ENCODE data around the gene RASSF4. TPM values are rescaled to one million over a fixed set of nuclear protein-coding genes. Genes with fewer than 3 reads are reported as not detected.

RASSF4 gene
- total RNA-seq: under 1 TPM; 0.28 to 0.61 (median 0.33) TPM

GRCh38 chr10:44959247-44960087, at the start of gene RASSF4:
Gene RASSF4 (plus strand): TSS chr10:44959802. CDS start chr10:44970203, 10,401 bp downstream.
- H3K4me1 Mint-ChIP-seq (ENCODE audit: low read depth): peaks cover 24% of the 10 kb centered on the region

GRCh38 chr10:44909910-44910309, 49.7 kb upstream of the RASSF4 start:
- DNase-seq (no peak), ATAC-seq (no peak)
- Mint-ChIP-seq H3K9me3 (no peaks in the 10 kb centered on the region), H3K4me1 (ENCODE audit: low read depth) (peaks cover 13% of the 10 kb centered on the region), H3K4me3 (no peak overlapping the region), H3K27me3 (ENCODE audit: low read depth) (peaks cover 2% of the 10 kb centered on the region), H3K36me3 (ENCODE audit: insufficient read depth) (no peaks in the 10 kb centered on the region)

More at GRCh38 chr10:44959247-44960087, at the start of gene RASSF4:
- no peaks in the 10 kb centered on the region for H3K27me3 Mint-ChIP-seq (ENCODE audit: low read depth)
- ATAC-seq (peak; percentile 100), DNase-seq (peak; percentile 90)
- H3K36me3 Mint-ChIP-seq (ENCODE audit: insufficient read depth): peaks cover 9% of the 10 kb centered on the region
- peaks cover 3% of the 10 kb centered on the region for H3K9me3 Mint-ChIP-seq
- H3K4me3 Mint-ChIP-seq: peak within 1 kb of the TSS; percentile 83

- DNase-seq: no peak
- no peaks in the 10 kb centered on the region for H3K36me3 Mint-ChIP-seq (ENCODE audit: insufficient read depth)
- ATAC-seq: no peak
- H3K4me3 Mint-ChIP-seq: no peak overlapping the region
- H3K9me3 Mint-ChIP-seq: no peaks in the 10 kb centered on the region
- H3K27me3 Mint-ChIP-seq (ENCODE audit: low read depth): peaks cover 2% of the 10 kb centered on the region
- H3K4me1 Mint-ChIP-seq (ENCODE audit: low read depth): peaks cover 13% of the 10 kb centered on the region
These were observed 49.0 kb upstream of the RASSF4 start for GRCh38 chr10:44910602-44911001.

- H3K36me3 Mint-ChIP-seq (ENCODE audit: insufficient read depth): no peaks in the 10 kb centered on the region
- H3K27me3 Mint-ChIP-seq (ENCODE audit: low read depth): peaks cover 2% of the 10 kb centered on the region
- no peaks in the 10 kb centered on the region for H3K9me3 Mint-ChIP-seq
- DNase-seq (no peak), ATAC-seq (no peak)
- H3K4me3 Mint-ChIP-seq: no peak within 1 kb of the TSS
- H3K4me1 Mint-ChIP-seq (ENCODE audit: low read depth): peaks cover 13% of the 10 kb centered on the region
These were observed 48.5 kb upstream of the RASSF4 start, which contains the start of gene TMEM72 for GRCh38 chr10:44911081-44911540. Gene TMEM72 (plus strand): TSS chr10:44911337. CDS start chr10:44911513, 176 bp downstream.

- Mint-ChIP-seq H3K4me3 (no peak overlapping the region), H3K27me3 (ENCODE audit: low read depth) (peaks cover 2% of the 10 kb centered on the region)
These were observed 47.7 kb upstream of the RASSF4 start for GRCh38 chr10:44911951-44912350.

GRCh38 chr10:44913350-44914081, 46.1 kb upstream of the RASSF4 start:
- ATAC-seq (peak; percentile 55 to 58), DNase-seq (no peak)
- Mint-ChIP-seq H3K9me3 (no peaks in the 10 kb centered on the region), H3K36me3 (ENCODE audit: insufficient read depth) (no peaks in the 10 kb centered on the region), H3K27me3 (ENCODE audit: low read depth) (no peaks in the 10 kb centered on the region), H3K4me3 (no peak overlapping the region), H3K4me1 (ENCODE audit: low read depth) (peaks cover 13% of the 10 kb centered on the region)

More at GRCh38 chr10:44911951-44912350, 47.7 kb upstream of the RASSF4 start:
- Mint-ChIP-seq H3K36me3 (ENCODE audit: insufficient read depth) (no peaks in the 10 kb centered on the region), H3K4me1 (ENCODE audit: low read depth) (peaks cover 13% of the 10 kb centered on the region), H3K9me3 (no peaks in the 10 kb centered on the region)
- DNase-seq (no peak), ATAC-seq (no peak)

- no peaks in the 10 kb centered on the region for H3K9me3 Mint-ChIP-seq
- H3K36me3 Mint-ChIP-seq (ENCODE audit: insufficient read depth): no peaks in the 10 kb centered on the region
These were observed 44.7 kb upstream of the RASSF4 start for GRCh38 chr10:44914891-44915290.

GRCh38 chr10:44916429-44916828, 43.2 kb upstream of the RASSF4 start:
- peaks cover 13% of the 10 kb centered on the region for H3K4me1 Mint-ChIP-seq (ENCODE audit: low read depth)
- H3K36me3 Mint-ChIP-seq (ENCODE audit: insufficient read depth): no peaks in the 10 kb centered on the region
- no peak overlapping the region for H3K4me3 Mint-ChIP-seq
- H3K9me3 Mint-ChIP-seq: no peaks in the 10 kb centered on the region
- DNase-seq: no peak
- no peaks in the 10 kb centered on the region for H3K27me3 Mint-ChIP-seq (ENCODE audit: low read depth)
- ATAC-seq: no peak

More at GRCh38 chr10:44914891-44915290, 44.7 kb upstream of the RASSF4 start:
- H3K4me1 Mint-ChIP-seq (ENCODE audit: low read depth): peaks cover 13% of the 10 kb centered on the region
- H3K4me3 Mint-ChIP-seq: no peak overlapping the region
- DNase-seq (no peak), ATAC-seq (no peak)
- H3K27me3 Mint-ChIP-seq (ENCODE audit: low read depth): no peaks in the 10 kb centered on the region

GRCh38 chr10:44917848-44918247, 41.8 kb upstream of the RASSF4 start:
- Mint-ChIP-seq H3K9me3 (no peaks in the 10 kb centered on the region), H3K4me3 (no peak overlapping the region), H3K27me3 (ENCODE audit: low read depth) (no peaks in the 10 kb centered on the region), H3K36me3 (ENCODE audit: insufficient read depth) (no peaks in the 10 kb centered on the region), H3K4me1 (ENCODE audit: low read depth) (peaks cover 13% of the 10 kb centered on the region)
- no peak for ATAC-seq
- no peak for DNase-seq

GRCh38 chr10:44920252-44920651, 39.4 kb upstream of the RASSF4 start:
- Mint-ChIP-seq H3K9me3 (no peaks in the 10 kb centered on the region), H3K4me3 (no peak overlapping the region), H3K4me1 (ENCODE audit: low read depth) (no peaks in the 10 kb centered on the region), H3K27me3 (ENCODE audit: low read depth) (no peaks in the 10 kb centered on the region), H3K36me3 (ENCODE audit: insufficient read depth) (no peaks in the 10 kb centered on the region)
- no peak for ATAC-seq
- DNase-seq: no peak

- H3K4me1 Mint-ChIP-seq (ENCODE audit: low read depth): no peaks in the 10 kb centered on the region
- no peaks in the 10 kb centered on the region for H3K36me3 Mint-ChIP-seq (ENCODE audit: insufficient read depth)
- H3K9me3 Mint-ChIP-seq: no peaks in the 10 kb centered on the region
- DNase-seq (no peak), ATAC-seq (no peak)
- no peaks in the 10 kb centered on the region for H3K27me3 Mint-ChIP-seq (ENCODE audit: low read depth)
- H3K4me3 Mint-ChIP-seq: no peak overlapping the region
These were observed 38.5 kb upstream of the RASSF4 start for GRCh38 chr10:44921061-44921460.

GRCh38 chr10:44921506-44921905, 38.1 kb upstream of the RASSF4 start:
- no peak overlapping the region for H3K4me3 Mint-ChIP-seq
- no peaks in the 10 kb centered on the region for H3K4me1 Mint-ChIP-seq (ENCODE audit: low read depth)
- H3K36me3 Mint-ChIP-seq (ENCODE audit: insufficient read depth): no peaks in the 10 kb centered on the region
- H3K27me3 Mint-ChIP-seq (ENCODE audit: low read depth): no peaks in the 10 kb centered on the region
- H3K9me3 Mint-ChIP-seq: no peaks in the 10 kb centered on the region
- no peak for ATAC-seq
- DNase-seq: no peak

GRCh38 chr10:44922021-44922420, 37.6 kb upstream of the RASSF4 start:
- Mint-ChIP-seq H3K4me3 (no peak overlapping the region), H3K27me3 (ENCODE audit: low read depth) (no peaks in the 10 kb centered on the region), H3K36me3 (ENCODE audit: insufficient read depth) (no peaks in the 10 kb centered on the region), H3K9me3 (no peaks in the 10 kb centered on the region), H3K4me1 (ENCODE audit: low read depth) (no peaks in the 10 kb centered on the region)
- DNase-seq (no peak), ATAC-seq (no peak)

- DNase-seq (no peak), ATAC-seq (no peak)
- Mint-ChIP-seq H3K9me3 (no peaks in the 10 kb centered on the region), H3K4me3 (no peak overlapping the region), H3K27me3 (ENCODE audit: low read depth) (no peaks in the 10 kb centered on the region), H3K36me3 (ENCODE audit: insufficient read depth) (no peaks in the 10 kb centered on the region), H3K4me1 (ENCODE audit: low read depth) (no peaks in the 10 kb centered on the region)
These were observed 36.6 kb upstream of the RASSF4 start for GRCh38 chr10:44922796-44923545.
